Right lobe of liver (tissue), 4 donors: Measurements from ENCODE around the gene PTPRN2.

Experiments used
- CTCF ChIP-seq, 4 donors: fragments of 200-600 bp in 3 of 4; fragments of 450-650 bp in 1 of 4; IDR thresholded peaks; one replicate each; pipeline versions ENCODE4 v1.5.1 to v1.8.0; 2016 to 2022; ENCODE audit warnings: antibody characterized with exemption in 4 of 4, mild to moderate bottlenecking in 2 of 4
- POLR2A ChIP-seq: fragments of 450-650 bp; IDR thresholded peaks from one replicate; pipeline ENCODE4 v1.6.1; 2017; ENCODE audit warnings: antibody characterized with exemption, mild to moderate bottlenecking
- donor health status: DM: no; HTN: no; CAD: no.
- donor health status: DM: no; HTN: no; CAD: no.
- donor health status: DM: no; HTN: yes; CAD: no.

GRCh38 chr7:158618745-158619140 lies 31.1 kb upstream of the PTPRN2 start:
- TF ChIP-seq CTCF (IDR thresholded peaks at IDR 0.05) (no peak), POLR2A (no peak)
